Right atrium auricular region (tissue), 2 donors: ENCODE measurements around the gene PTRH1. TPM values are rescaled to one million over a fixed set of nuclear protein-coding genes. Genes with fewer than 3 reads are reported as not detected.

Experiments used
- DNase-seq: peaks from one replicate; pipeline ENCODE4 v3.0.0-alpha.2; 2019; ENCODE audit warnings: low spot score
- H3K27ac ChIP-seq, 2 donors: fragments of 200-600 bp; sonication (generic); 1 replicate in 1 of 2; 2 replicates in 1 of 2; pipeline ENCODE4 v1.5.1; 2016 to 2019
- H3K27me3 ChIP-seq, 2 donors: fragments of 200-600 bp; sonication (generic); one replicate each; pipeline versions ENCODE4 v1.5.1 to v1.6.0; 2017 to 2019
- H3K36me3 ChIP-seq: fragments of 200-600 bp; sonication (generic); one replicate; pipeline ENCODE4 v1.5.1; 2016
- H3K4me1 ChIP-seq, 2 donors: fragments of 200-600 bp; sonication (generic); one replicate each; pipeline versions ENCODE4 v1.5.1 to v1.6.0; 2017 to 2019
- H3K4me3 ChIP-seq, 2 donors: fragments of 200-600 bp; sonication (generic); 1 replicate in 1 of 2; 2 replicates in 1 of 2; pipeline ENCODE4 v1.5.1; 2017 to 2019; ENCODE audit warnings: mild to moderate bottlenecking in 1 of 2, moderate library complexity in 1 of 2
- H3K9me3 ChIP-seq, 2 donors: fragments of 200-600 bp; sonication (generic); one replicate each; pipeline ENCODE4 v1.5.1; 2019
- CTCF ChIP-seq, 2 donors: fragments of 200-600 bp; sonication (generic); IDR thresholded peaks; one replicate each; pipeline ENCODE4 v1.5.1; 2019; ENCODE audit warnings: antibody characterized with exemption in 2 of 2
- total RNA-seq, 2 donors: library from RNA; depleted of rRNA; stranded (reverse); fragments of >200 nt; gene quantifications; one replicate each; pipeline ENCODE4 v1.1.0, GENCODE V29; 2016

Gene PTRH1
- total RNA-seq, 2 donors from 2014 or later: 16.5 to 16.7 TPM

DNA sequence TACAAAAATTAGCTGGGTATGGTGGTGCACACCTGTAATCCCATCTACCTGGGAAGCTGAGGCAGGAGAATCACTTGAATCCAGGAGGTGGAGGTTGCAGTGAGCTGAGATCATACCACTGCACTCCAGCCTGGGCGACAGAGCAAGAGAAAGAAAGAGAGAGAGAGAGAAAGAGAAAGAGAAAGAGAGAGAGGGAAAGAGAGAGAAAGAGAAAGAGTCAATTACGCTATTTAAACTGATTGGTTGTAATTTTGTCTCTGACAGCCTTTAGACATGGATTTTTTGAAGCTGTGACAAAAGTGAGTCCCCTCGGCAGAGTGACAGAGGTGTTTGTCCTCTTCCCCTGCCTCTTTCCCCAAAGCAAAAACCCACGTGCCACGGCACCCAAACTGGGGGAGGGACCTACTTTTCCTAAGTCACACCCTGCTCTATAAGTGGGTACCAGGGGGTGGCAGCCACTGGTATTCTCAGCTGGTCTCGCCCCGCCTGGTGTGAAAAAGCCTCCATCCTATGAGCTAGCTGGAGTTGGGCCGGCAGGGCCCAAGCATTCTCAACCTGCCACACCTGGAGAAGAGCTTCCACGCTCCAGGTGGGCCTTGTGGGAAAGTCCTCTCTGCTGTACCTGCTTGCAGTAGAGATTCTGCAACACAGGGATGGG lies 12.0 kb downstream of the PTRH1 start:
- peaks cover 0 to 8% of the 10 kb centered on the region in 2 donors for H3K4me1 ChIP-seq
- H3K27ac ChIP-seq: no peak overlapping the region
- H3K36me3 ChIP-seq: no peaks in the 10 kb centered on the region
- H3K4me3 ChIP-seq: no peak overlapping the region
- DNase-seq: no peak
- no peaks in the 10 kb centered on the region for H3K9me3 ChIP-seq
- no peaks in the 10 kb centered on the region for H3K27me3 ChIP-seq
- no peak for TF ChIP-seq CTCF (IDR thresholded peaks at IDR 0.05)

DNA sequence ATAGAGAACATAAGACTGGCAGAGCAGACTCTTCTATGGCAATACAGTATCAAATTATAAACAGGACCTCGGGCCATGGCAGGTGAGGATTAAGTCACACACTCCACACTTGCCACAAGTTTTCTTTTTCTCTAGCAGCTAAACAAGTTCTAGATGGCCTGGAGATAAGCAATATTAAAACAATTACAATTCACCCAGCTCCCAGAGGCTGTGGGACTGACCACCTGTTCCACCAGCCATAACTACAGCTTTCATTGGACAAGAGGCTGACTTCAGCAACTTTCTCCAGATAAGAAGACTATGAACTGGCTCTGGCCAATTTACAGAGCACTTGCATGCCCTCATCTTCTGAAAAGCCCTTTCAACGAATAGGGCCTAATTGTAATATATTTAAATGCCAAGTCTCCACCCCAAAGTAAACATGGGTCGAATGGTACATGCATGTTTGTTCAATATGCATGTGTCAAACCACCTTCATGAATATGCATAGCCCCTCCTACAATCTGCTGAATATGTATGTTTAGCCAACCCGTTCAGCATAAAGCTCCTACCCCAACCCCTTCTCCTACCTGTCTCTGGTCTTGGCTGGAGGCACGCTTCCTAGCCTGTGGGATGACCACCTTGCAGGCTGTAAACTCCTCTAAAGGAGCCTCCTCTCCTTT lies 14.7 kb downstream of the PTRH1 start:
- no peak for TF ChIP-seq CTCF (IDR thresholded peaks at IDR 0.05)
- Histone ChIP-seq H3K27me3 (no peaks in the 10 kb centered on the region), H3K27ac (no peak overlapping the region), H3K4me1 (peaks cover 0 to 8% of the 10 kb centered on the region in 2 donors), H3K36me3 (no peaks in the 10 kb centered on the region), H3K4me3 (no peak overlapping the region), H3K9me3 (no peaks in the 10 kb centered on the region)
- DNase-seq: no peak

GRCh38 chr9:127700140-127700539 lies 15.3 kb downstream of the PTRH1 start:
- H3K4me1 ChIP-seq: peaks cover 0 to 8% of the 10 kb centered on the region in 2 donors
- no peaks in the 10 kb centered on the region for H3K27me3 ChIP-seq
- no peaks in the 10 kb centered on the region for H3K9me3 ChIP-seq
- no peak for DNase-seq
- TF ChIP-seq CTCF (IDR thresholded peaks at IDR 0.05): no peak
- no peak overlapping the region for H3K27ac ChIP-seq
- H3K4me3 ChIP-seq: no peak overlapping the region
- H3K36me3 ChIP-seq: no peaks in the 10 kb centered on the region

GRCh38 chr9:127698985-127699670 lies 16.3 kb downstream of the PTRH1 start:
- no peaks in the 10 kb centered on the region for H3K27me3 ChIP-seq
- peak overlapping the region in 1 of 2 donors; percentile 38 for H3K4me3 ChIP-seq
- DNase-seq: peak; percentile 99
- peak overlapping the region; percentile 84 to 89 for H3K27ac ChIP-seq
- TF ChIP-seq CTCF (IDR thresholded peaks at IDR 0.05): peak in 1 of 2 donors; percentile 37
- H3K9me3 ChIP-seq: no peaks in the 10 kb centered on the region
- no peaks in the 10 kb centered on the region for H3K36me3 ChIP-seq
- H3K4me1 ChIP-seq: peaks cover 0 to 8% of the 10 kb centered on the region in 2 donors

GRCh38 chr9:127698386-127698785 lies 17.1 kb downstream of the PTRH1 start:
- peak overlapping the region; percentile 84 to 89 for H3K27ac ChIP-seq
- no peaks in the 10 kb centered on the region for H3K36me3 ChIP-seq

More at GRCh38 chr9:127698386-127698785, 17.1 kb downstream of the PTRH1 start:
- TF ChIP-seq CTCF (IDR thresholded peaks at IDR 0.05): no peak
- Histone ChIP-seq H3K27me3 (no peaks in the 10 kb centered on the region), H3K4me1 (peaks cover 0 to 8% of the 10 kb centered on the region in 2 donors), H3K9me3 (no peaks in the 10 kb centered on the region), H3K4me3 (no peak overlapping the region)
- no peak for DNase-seq
